ENCODE results near the gene TCL1B.
A peak's percentile ranks its signal among the peaks of the same experiment; 100 is the strongest.

The TCL1B gene

GRCh38 chr14:95685978-95686922 lies at the start of gene TCL1B:
Gene TCL1B (plus strand): TSS chr14:95686426. CDS start chr14:95686468, 42 bp downstream.
- no peak for DNase-seq

- DNase-seq: no peak
Measured at GRCh38 chr14:95644981-95645380, 41.2 kb upstream of the TCL1B start.

GRCh38 chr14:95645389-95645996 lies 40.7 kb upstream of the TCL1B start:
- DNase-seq: no peak

- DNase-seq: peak; percentile 91
Measured at GRCh38 chr14:95647926-95648325, 38.3 kb upstream of the TCL1B start.

GRCh38 chr14:95649230-95649629 lies 37.0 kb upstream of the TCL1B start:
- peak; percentile 70 for DNase-seq

- DNase-seq: no peak
Measured at GRCh38 chr14:95651028-95651427, 35.2 kb upstream of the TCL1B start.

- DNase-seq: no peak
Measured at GRCh38 chr14:95651821-95652583, 34.2 kb upstream of the TCL1B start.

GRCh38 chr14:95652690-95653089 lies 33.5 kb upstream of the TCL1B start:
- DNase-seq: no peak

- no peak for DNase-seq
Measured at GRCh38 chr14:95655461-95655860, 30.8 kb upstream of the TCL1B start.

GRCh38 chr14:95656634-95657033 lies 29.6 kb upstream of the TCL1B start:
- no peak for DNase-seq

- no peak for DNase-seq
Measured at GRCh38 chr14:95657454-95657853, 28.8 kb upstream of the TCL1B start.

- peak; percentile 29 for DNase-seq
Measured at GRCh38 chr14:95659293-95659989, 26.8 kb upstream of the TCL1B start.

- no peak for DNase-seq
Measured at GRCh38 chr14:95659990-95660385, 26.2 kb upstream of the TCL1B start.

GRCh38 chr14:95660651-95661515 lies 25.3 kb upstream of the TCL1B start:
- DNase-seq: peak; percentile 62

- peak; percentile 60 for DNase-seq
Measured at GRCh38 chr14:95662376-95663186, 23.6 kb upstream of the TCL1B start.

- DNase-seq: no peak
Measured at GRCh38 chr14:95663226-95663797, 22.9 kb upstream of the TCL1B start.

- DNase-seq: no peak
Measured at GRCh38 chr14:95664066-95664465, 22.2 kb upstream of the TCL1B start.

- DNase-seq: peak; percentile 28
Measured at GRCh38 chr14:95664546-95664945, 21.7 kb upstream of the TCL1B start.

GRCh38 chr14:95665530-95665929 lies 20.7 kb upstream of the TCL1B start:
- DNase-seq: peak; percentile 28

GRCh38 chr14:95666450-95666849 lies 19.8 kb upstream of the TCL1B start:
- no peak for DNase-seq
